Adrenal gland (tissue), 12 donors: ENCODE measurements around the gene XIAP. TPM values are rescaled to one million over a fixed set of nuclear protein-coding genes. Genes with fewer than 3 reads are reported as not detected.

ENCODE experiments used
- polyA plus RNA-seq, 3 donors: library from polyadenylated mRNA; stranded (reverse); fragments of 200-250 nt in 2 of 3; fragments of 350-450 nt in 1 of 3; fragmentation: Illumina TruSeq in 1 of 3; extraction: RNeasy Lipid Tissue Mini Kit (QIAGEN cat#74804) in 1 of 3; gene quantifications; one replicate each; pipeline ENCODE4 v1.2.3, GENCODE V29; 2013 to 2014
- small RNA-seq, 2 donors: library from RNA; depleted of rRNA; stranded (forward); fragments of <200 nt; gene quantifications; one replicate each; pipeline ENCODE3, GENCODE V24; 2016
- total RNA-seq, 9 donors: library from RNA; depleted of rRNA in 4 of 9; stranded (reverse); fragments of >200 nt in 4 of 9; fragments of 120-200 nt in 1 of 9; fragmentation: NEBNext Ultra II Directional in 1 of 9; extraction: Animal tissue kit (Norgen Biotek cat#: 25700) in 1 of 9; gene quantifications; one replicate each; pipeline versions ENCODE4 v1.1.0 to v1.2.4, GENCODE V29; 2013 to 2023
- donor health status: healthy with polysubstance abuse.
- donor health status: Bipolar disorder and iron deficiency.
- donor health status: DM: yes; HTN: yes; CAD: no.
- donor health status: DM: no; HTN: no; CAD: no.
- donor health status: DM: no; HTN: no; CAD: no.
- donor health status: DM: yes; HTN: yes; CAD: no.

XIAP gene
- total and polyA plus RNA-seq, 12 donors = 6.4 to 63.7 (median 37.3) TPM

Small RNA genes lying within 50 kb of the gene (small RNA-seq; reads per million reads assigned to genes)
- 0 reads per million in 2 donors for gene RF00019
- gene RN7SL190P = 0 reads per million in 2 donors
- gene RNU6-122P = 0 reads per million in 2 donors

Other genes starting within 250 kb of the XIAP start
- 100 to 1,000 TPM in 1 of 9 donors, 10 to 100 TPM in 8; 30.0 to 106 (median 61.8) TPM for gene THOC2, start 127.0 kb upstream of the XIAP start, total RNA-seq
- 10 to 100 TPM; 58.6 to 98.2 (median 65.0) TPM for gene THOC2, start 127.0 kb upstream of the XIAP start, polyA plus RNA-seq
- gene STAG2, start 101.7 kb downstream of the XIAP start, total RNA-seq = 10 to 100 TPM; 31.8 to 71.5 (median 60.0) TPM
- gene STAG2, start 101.7 kb downstream of the XIAP start, polyA plus RNA-seq = 10 to 100 TPM; 12.6 to 41.7 (median 16.4) TPM